AG09309 (cell line): Measurements from ENCODE around the gene ZMYM4.
"Not testable (repeated sequence)": the region's sequence is repeated elsewhere in the genome, so short reads cannot be mapped to it uniquely, and the experiment has no call there.

Experiments used
- DNase-seq: peaks from one replicate; pipeline ENCODE4 v3.0.0-alpha.2; 2010; ENCODE audit warnings: low read depth
- H3K4me3 ChIP-seq: 2 replicates; pipeline ENCODE4 v1.5.1; 2011; ENCODE audit warnings: mild to moderate bottlenecking, low read depth, low read length, moderate library complexity; ENCODE audit not compliant: control insufficient read depth
- TF ChIP-seq, protein P1 (sequence below): IDR thresholded peaks from 2 replicates; pipeline ENCODE4 v1.5.1; 2011; ENCODE audit warnings: mild to moderate bottlenecking, low read depth, low read length, inconsistent platforms; ENCODE audit not compliant: insufficient read depth, control insufficient read depth; ENCODE audit errors: missing control alignments

The ZMYM4 gene

DNA sequence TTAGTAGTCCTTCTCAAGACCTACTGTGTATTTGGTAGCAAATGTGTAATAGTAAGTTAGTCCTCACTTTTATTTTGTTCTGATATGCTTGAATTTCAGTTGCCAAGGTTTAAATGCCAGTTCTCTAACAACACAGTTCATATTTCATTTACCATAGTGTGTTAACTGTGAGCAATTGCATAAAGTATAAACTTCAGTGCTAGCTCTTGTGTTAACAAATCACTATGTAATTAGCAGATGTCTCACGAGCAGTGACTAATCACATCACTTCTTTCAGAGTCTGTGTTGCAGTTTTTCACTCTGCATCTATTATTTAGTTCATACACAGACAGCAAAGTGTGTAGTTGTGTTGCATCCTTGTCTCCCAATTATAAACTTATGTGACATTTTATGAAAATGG is 47.8 kb downstream of the ZMYM4 start:
- DNase-seq, result no peak
- no peak overlapping the region for H3K4me3 ChIP-seq
- TF ChIP-seq, protein P1, sequence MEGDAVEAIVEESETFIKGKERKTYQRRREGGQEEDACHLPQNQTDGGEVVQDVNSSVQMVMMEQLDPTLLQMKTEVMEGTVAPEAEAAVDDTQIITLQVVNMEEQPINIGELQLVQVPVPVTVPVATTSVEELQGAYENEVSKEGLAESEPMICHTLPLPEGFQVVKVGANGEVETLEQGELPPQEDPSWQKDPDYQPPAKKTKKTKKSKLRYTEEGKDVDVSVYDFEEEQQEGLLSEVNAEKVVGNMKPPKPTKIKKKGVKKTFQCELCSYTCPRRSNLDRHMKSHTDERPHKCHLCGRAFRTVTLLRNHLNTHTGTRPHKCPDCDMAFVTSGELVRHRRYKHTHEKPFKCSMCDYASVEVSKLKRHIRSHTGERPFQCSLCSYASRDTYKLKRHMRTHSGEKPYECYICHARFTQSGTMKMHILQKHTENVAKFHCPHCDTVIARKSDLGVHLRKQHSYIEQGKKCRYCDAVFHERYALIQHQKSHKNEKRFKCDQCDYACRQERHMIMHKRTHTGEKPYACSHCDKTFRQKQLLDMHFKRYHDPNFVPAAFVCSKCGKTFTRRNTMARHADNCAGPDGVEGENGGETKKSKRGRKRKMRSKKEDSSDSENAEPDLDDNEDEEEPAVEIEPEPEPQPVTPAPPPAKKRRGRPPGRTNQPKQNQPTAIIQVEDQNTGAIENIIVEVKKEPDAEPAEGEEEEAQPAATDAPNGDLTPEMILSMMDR, result no peak

DNA sequence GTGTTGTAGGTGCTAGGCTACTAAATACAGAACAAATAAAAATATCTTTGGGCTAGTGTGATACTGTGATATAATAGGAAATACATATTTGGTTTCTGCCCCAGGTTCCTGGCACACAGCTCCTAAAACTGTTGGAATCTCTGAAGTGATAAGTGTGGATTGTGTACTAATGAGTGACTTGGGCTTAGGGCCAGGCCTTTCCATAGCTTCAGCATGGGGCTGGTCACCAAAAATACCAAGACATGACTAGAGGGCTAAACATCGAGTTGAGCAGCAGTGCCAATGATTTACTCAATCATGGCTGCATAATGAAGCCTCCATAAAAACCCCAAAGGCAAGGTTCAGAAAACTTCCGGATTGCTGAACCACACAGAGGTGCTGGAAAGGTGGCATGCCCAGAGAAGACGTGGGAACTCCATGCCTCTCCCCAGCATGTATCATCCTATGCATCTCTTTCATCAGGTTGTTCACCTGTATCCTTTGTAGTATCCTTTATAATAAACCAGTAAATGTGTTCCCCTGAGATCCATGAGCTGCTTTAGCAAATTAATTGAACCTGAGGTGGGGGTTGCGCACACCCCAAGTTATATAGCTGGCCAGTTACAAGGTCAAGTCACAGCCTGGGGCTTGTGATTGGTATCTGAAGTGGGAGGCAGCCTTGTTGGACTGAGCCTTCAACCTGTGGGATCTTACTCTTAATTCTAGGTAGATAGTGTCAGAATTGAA is 51.6 kb downstream of the ZMYM4 start:
- H3K4me3 ChIP-seq, result no peak overlapping the region
- TF ChIP-seq, protein P1, result no peak
- no peak for DNase-seq

DNA sequence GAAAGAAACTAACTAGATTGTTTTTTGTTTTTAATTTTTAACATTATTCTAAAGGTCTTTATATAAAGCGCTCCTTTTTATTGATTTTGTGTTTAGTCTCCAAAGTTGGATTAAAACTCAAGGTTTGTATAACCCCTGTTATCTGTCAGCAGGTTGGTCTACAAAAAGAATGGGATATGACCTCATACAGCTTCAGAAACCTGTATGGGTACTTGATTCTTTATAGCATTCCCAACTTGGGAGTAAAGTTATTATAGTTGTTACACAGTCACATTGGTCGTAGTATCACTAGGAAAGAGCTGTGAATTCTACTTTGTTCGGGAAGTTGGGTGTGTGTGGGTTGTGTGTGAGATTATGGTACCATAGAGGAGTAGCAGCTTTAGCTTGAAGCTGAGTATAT is 52.4 kb downstream of the ZMYM4 start:
- no peak for DNase-seq
- H3K4me3 ChIP-seq, result no peak overlapping the region
- TF ChIP-seq, protein P1, result no peak

DNA sequence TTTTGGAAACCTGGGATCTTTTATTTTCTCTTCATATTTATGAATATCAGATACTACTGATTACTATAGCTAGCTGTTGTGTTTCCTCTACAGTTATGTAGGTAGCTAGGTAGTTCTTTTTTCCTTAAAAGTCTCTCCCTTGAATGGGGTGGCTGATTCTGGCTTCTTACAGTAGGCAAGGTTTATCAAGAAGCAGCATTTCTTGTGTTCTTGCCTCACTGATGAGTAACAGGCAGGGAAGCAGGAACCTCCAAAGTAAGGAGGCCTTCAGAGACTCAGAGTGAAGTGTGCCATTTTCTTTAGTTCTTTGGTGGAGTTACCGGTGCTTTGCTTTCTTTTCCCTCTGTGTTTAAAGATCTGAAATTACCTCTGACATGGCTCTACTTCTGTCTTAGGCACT is 56.0 kb downstream of the ZMYM4 start:
- TF ChIP-seq, protein P1, result no peak
- H3K4me3 ChIP-seq, result no peak overlapping the region
- DNase-seq, result no peak

DNA sequence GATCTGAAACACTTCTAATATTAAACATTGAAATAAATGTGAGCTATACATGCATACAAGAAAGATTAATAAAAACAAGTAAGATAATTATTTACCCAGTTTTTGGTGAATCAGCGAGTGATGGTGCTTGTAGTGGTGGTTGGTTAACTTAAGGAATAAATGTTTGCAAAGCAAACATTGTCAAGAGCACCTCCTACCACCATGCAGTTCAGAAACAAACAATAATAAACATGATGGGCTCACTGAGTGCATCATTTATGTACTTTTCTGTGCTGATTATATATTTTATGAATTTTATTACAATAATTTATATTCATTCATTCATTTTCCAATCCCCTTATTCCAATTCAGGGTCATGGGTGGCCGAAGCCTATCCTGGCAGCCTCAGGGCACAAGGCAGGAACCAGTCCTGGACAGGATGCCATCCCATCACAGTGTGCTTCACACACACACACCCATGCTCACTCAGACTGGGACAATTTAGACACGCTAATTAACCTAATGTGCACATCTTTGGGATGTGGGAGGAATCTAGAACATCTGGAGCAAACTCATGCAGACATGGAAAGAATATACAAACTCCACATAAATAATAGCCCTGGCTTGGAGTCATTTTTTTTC is 57.8 kb downstream of the ZMYM4 start:
- DNase-seq, result no peak
- TF ChIP-seq, protein P1, result no peak
- no peak overlapping the region for H3K4me3 ChIP-seq

DNA sequence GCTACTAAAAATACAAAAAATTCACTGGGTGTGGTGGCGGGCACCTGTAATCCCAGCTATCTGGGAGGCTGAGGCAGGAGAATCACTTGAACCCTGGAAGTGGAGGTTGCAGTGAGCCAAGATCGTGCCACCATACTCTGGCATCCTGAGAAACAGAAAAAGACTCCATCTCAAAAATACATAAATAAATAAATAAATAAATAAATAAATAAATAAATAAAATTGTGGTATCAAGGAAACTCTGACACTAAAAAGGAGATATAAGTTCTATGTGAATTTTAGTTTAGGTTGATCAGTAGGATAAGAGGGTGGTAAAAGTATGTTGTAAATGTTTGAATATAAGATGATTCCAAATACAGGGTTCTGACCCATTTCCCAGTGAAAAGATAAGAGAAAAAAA is 63.1 kb downstream of the ZMYM4 start:
- DNase-seq, result not testable (repeated sequence)

DNA sequence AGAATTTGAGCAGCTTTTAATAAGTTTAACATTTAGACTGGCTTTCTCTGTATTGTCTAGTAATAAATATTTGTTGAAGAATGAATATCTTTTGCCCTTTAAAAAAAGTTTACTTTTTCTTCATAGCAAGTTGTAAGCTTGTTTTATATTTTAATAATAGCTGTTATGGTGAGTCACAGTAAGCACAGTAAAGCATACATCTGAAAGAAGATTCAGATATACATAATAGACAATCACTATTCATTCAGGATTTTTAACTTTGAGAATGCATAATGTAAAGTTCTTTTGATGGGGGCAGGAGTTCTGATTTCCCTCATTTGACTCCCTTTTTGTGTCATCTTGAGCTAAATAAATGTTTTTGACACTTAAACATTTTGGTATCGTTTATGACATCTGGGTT is 66.0 kb downstream of the ZMYM4 start:
- DNase-seq, result no peak
- TF ChIP-seq, protein P1, result no peak

More for the DNA sequence above, 63.1 kb downstream of the ZMYM4 start:
- H3K4me3 ChIP-seq, result not testable (repeated sequence)

More for the DNA sequence above, 66.0 kb downstream of the ZMYM4 start:
- H3K4me3 ChIP-seq, result no peak overlapping the region
